GM23338 (cell line): Measurements from ENCODE around the gene UNC93A. TPM values are rescaled to one million over a fixed set of nuclear protein-coding genes. Genes with fewer than 3 reads are reported as not detected.

ENCODE experiments used
- ATAC-seq: fragments of 200-7000 bp; cut with Tn5 transposase; 3 replicates; pipeline ENCODE4 v1.9.1; 2020
- DNase-seq: peaks from one replicate; pipeline ENCODE4 v3.0.0-alpha.2; 2015; ENCODE audit warnings: low spot score
- H2AFZ ChIP-seq: fragments of 200-600 bp; sonication (generic); 2 replicates; pipeline ENCODE4 v1.8.0; 2016; ENCODE audit warnings: antibody characterized with exemption, mild to moderate bottlenecking, moderate library complexity
- H3F3A ChIP-seq: fragments of 200-600 bp; sonication (generic); replicated peaks from 2 replicates; pipeline ENCODE4 v1.8.0; 2017; ENCODE audit warnings: antibody characterized with exemption, mixed run types, low read depth
- H3K27ac ChIP-seq: fragments of 200-600 bp; sonication (generic); 2 replicates; pipeline ENCODE4 v1.6.1; 2016; ENCODE audit warnings: low read depth
- H3K27me3 ChIP-seq: fragments of 200-600 bp; sonication (generic); 2 replicates; pipeline ENCODE4 v1.8.0; 2016; ENCODE audit warnings: mild to moderate bottlenecking, mixed run types, moderate library complexity; ENCODE audit not compliant: insufficient read depth
- H3K36me3 ChIP-seq: fragments of 200-600 bp; sonication (generic); 2 replicates; pipeline ENCODE4 v1.8.0; 2016; ENCODE audit warnings: mild to moderate bottlenecking; ENCODE audit not compliant: insufficient read depth
- H3K4me1 ChIP-seq: fragments of 200-600 bp; sonication (generic); 2 replicates; pipeline ENCODE4 v1.8.0; 2016; ENCODE audit warnings: mild to moderate bottlenecking, moderate library complexity; ENCODE audit not compliant: insufficient read depth
- H3K4me2 ChIP-seq: fragments of 200-600 bp; sonication (generic); 2 replicates; pipeline ENCODE4 v1.7.1; 2017; ENCODE audit warnings: mixed run types
- H3K4me3 ChIP-seq: fragments of 200-600 bp; sonication (generic); 2 replicates; pipeline ENCODE4 v1.6.1; 2016; ENCODE audit warnings: mixed run types
- H3K79me2 ChIP-seq: fragments of 200-600 bp; sonication (generic); replicated peaks from 2 replicates; pipeline ENCODE4 v1.8.0; 2017; ENCODE audit warnings: mild to moderate bottlenecking; ENCODE audit not compliant: insufficient read depth
- H3K9me2 ChIP-seq: fragments of 200-600 bp; sonication (generic); 2 replicates; pipeline ENCODE4 v1.8.0; 2017; ENCODE audit not compliant: insufficient read depth
- H4K20me1 ChIP-seq: fragments of 200-600 bp; sonication (generic); replicated peaks from 2 replicates; pipeline ENCODE4 v1.8.0; 2017; ENCODE audit warnings: mild to moderate bottlenecking; ENCODE audit not compliant: insufficient read depth
- H3K27ac Mint-ChIP-seq: 2 replicates; pipeline ENCODE4 v1.8.0; 2020; ENCODE audit warnings: inconsistent platforms, mild to moderate bottlenecking, moderate library complexity, mixed read lengths
- H3K27me3 Mint-ChIP-seq: 3 replicates; pipeline ENCODE4 v1.8.0; 2022; ENCODE audit warnings: low read depth, mild to moderate bottlenecking, moderate library complexity, mixed read lengths, inconsistent platforms; ENCODE audit not compliant: insufficient read depth, poor library complexity
- H3K36me3 Mint-ChIP-seq: 3 replicates; pipeline ENCODE4 v1.8.0; 2021; ENCODE audit warnings: low read depth, mild to moderate bottlenecking, inconsistent platforms, moderate library complexity, mixed read lengths
- H3K4me1 Mint-ChIP-seq: 3 replicates; pipeline ENCODE4 v1.8.0; 2020; ENCODE audit warnings: mild to moderate bottlenecking, inconsistent platforms, mixed read lengths
- H3K4me3 Mint-ChIP-seq: 3 replicates; pipeline ENCODE4 v1.8.0; 2021; ENCODE audit warnings: moderate library complexity, mild to moderate bottlenecking, inconsistent platforms, mixed read lengths
- H3K9me3 Mint-ChIP-seq: 3 replicates; pipeline ENCODE4 v1.8.0; 2020; ENCODE audit warnings: moderate library complexity, mild to moderate bottlenecking, inconsistent platforms, mixed read lengths
- NANOG ChIP-seq: IDR thresholded peaks from 2 replicates; pipeline ENCODE4 v1.6.1; 2016; ENCODE audit warnings: antibody characterized with exemption, borderline replicate concordance
- POLR2AphosphoS5 ChIP-seq: IDR thresholded peaks from 2 replicates; pipeline ENCODE4 v1.6.1; 2016; ENCODE audit warnings: antibody characterized with exemption, low read depth
- STAT1 ChIP-seq: IDR thresholded peaks from one replicate; pipeline ENCODE4 v1.6.1; 2016; ENCODE audit warnings: antibody characterized with exemption; ENCODE audit not compliant: unreplicated experiment
- ZNF114 ChIP-seq: fragments of 250-450 bp; sonication (Bioruptor Pico); IDR thresholded peaks from 2 replicates; pipeline ENCODE4 v1.5.0; 2020; ENCODE audit warnings: mild to moderate bottlenecking, moderate library complexity
- polyA plus RNA-seq: library from polyadenylated mRNA; unstranded; fragments of >200 nt; fragmentation: Nextera tagmentation; extraction: Ambion mirVana; gene quantifications from 2 replicates; pipeline ENCODE4 v1.2.1, GENCODE V29; 2016
- total RNA-seq: library from RNA; depleted of rRNA; stranded (reverse); fragments of >200 nt; shearing (Covaris generic); gene quantifications from 2 replicates; pipeline ENCODE4 v1.2.3, GENCODE V29; 2014
- TF ChIP-seq, protein P1 (sequence below): fragments of 250-450 bp; sonication (Bioruptor Pico); IDR thresholded peaks from 2 replicates; pipeline ENCODE4 v1.5.0; 2020; ENCODE audit warnings: mild to moderate bottlenecking, moderate library complexity
- TF ChIP-seq, protein P2 (sequence below): IDR thresholded peaks from one replicate; pipeline ENCODE4 v1.6.1; 2018; ENCODE audit warnings: antibody characterized with exemption; ENCODE audit not compliant: unreplicated experiment

UNC93A gene
- total and polyA plus RNA-seq, 2 experiments from 2014 or later: 0.18 to 0.28 TPM

DNA sequence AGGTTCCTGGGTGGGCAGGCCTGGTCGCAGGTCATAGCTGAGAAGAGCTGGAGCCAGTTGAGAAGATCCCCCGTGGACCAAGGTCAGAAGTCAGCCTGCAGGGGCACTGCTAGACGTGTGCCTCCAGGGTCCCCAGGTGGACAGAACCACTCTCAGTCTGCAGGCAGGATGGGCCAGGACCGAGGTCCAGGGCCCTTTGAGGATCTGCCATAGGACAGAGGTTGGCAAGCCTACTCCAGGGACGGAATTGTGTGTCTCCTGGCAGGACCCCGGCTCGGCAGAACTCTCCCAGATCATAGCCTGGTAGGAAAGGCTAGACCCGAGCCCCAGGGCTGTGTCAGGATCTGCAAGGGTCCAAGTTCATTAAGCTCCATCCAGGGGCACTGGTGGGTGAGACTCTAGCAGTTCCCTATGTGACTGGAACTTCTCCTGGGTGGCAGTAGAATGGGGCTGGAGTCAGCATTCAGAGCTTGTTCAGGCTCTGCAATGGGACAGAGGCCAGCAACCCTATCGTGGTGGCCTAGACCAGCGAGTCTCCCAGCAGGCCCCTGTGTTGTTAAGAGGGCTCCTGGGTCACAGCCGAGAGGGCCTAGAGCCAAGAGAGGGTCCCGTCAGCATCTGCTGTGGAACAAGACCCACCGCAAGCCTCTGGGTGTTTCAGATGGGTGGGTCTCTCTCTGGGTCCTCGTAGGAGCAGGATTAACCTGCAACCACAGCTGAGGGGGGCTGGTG lies 51.9 kb downstream of the UNC93A start (continued):
- TF ChIP-seq, protein P1, sequence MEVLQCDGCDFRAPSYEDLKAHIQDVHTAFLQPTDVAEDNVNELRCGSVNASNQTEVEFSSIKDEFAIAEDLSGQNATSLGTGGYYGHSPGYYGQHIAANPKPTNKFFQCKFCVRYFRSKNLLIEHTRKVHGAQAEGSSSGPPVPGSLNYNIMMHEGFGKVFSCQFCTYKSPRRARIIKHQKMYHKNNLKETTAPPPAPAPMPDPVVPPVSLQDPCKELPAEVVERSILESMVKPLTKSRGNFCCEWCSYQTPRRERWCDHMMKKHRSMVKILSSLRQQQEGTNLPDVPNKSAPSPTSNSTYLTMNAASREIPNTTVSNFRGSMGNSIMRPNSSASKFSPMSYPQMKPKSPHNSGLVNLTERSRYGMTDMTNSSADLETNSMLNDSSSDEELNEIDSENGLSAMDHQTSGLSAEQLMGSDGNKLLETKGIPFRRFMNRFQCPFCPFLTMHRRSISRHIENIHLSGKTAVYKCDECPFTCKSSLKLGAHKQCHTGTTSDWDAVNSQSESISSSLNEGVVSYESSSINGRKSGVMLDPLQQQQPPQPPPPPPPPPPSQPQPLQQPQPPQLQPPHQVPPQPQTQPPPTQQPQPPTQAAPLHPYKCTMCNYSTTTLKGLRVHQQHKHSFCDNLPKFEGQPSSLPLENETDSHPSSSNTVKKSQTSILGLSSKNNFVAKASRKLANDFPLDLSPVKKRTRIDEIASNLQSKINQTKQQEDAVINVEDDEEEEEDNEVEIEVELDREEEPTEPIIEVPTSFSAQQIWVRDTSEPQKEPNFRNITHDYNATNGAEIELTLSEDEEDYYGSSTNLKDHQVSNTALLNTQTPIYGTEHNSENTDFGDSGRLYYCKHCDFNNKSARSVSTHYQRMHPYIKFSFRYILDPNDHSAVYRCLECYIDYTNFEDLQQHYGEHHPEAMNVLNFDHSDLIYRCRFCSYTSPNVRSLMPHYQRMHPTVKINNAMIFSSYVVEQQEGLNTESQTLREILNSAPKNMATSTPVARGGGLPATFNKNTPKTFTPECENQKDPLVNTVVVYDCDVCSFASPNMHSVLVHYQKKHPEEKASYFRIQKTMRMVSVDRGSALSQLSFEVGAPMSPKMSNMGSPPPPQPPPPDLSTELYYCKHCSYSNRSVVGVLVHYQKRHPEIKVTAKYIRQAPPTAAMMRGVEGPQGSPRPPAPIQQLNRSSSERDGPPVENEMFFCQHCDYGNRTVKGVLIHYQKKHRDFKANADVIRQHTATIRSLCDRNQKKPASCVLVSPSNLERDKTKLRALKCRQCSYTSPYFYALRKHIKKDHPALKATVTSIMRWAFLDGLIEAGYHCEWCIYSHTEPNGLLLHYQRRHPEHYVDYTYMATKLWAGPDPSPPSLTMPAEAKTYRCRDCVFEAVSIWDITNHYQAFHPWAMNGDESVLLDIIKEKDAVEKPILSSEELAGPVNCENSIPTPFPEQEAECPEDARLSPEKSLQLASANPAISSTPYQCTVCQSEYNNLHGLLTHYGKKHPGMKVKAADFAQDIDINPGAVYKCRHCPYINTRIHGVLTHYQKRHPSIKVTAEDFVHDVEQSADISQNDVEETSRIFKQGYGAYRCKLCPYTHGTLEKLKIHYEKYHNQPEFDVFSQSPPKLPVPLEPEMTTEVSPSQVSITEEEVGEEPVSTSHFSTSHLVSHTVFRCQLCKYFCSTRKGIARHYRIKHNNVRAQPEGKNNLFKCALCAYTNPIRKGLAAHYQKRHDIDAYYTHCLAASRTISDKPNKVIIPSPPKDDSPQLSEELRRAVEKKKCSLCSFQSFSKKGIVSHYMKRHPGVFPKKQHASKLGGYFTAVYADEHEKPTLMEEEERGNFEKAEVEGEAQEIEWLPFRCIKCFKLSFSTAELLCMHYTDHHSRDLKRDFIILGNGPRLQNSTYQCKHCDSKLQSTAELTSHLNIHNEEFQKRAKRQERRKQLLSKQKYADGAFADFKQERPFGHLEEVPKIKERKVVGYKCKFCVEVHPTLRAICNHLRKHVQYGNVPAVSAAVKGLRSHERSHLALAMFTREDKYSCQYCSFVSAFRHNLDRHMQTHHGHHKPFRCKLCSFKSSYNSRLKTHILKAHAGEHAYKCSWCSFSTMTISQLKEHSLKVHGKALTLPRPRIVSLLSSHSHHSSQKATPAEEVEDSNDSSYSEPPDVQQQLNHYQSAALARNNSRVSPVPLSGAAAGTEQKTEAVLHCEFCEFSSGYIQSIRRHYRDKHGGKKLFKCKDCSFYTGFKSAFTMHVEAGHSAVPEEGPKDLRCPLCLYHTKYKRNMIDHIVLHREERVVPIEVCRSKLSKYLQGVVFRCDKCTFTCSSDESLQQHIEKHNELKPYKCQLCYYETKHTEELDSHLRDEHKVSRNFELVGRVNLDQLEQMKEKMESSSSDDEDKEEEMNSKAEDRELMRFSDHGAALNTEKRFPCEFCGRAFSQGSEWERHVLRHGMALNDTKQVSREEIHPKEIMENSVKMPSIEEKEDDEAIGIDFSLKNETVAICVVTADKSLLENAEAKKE: no peak
- TF ChIP-seq NANOG: no peak
- TF ChIP-seq ZNF114 (CRISPR knock-in tag): no peak
- TF ChIP-seq POLR2AphosphoS5: no peak

DNA sequence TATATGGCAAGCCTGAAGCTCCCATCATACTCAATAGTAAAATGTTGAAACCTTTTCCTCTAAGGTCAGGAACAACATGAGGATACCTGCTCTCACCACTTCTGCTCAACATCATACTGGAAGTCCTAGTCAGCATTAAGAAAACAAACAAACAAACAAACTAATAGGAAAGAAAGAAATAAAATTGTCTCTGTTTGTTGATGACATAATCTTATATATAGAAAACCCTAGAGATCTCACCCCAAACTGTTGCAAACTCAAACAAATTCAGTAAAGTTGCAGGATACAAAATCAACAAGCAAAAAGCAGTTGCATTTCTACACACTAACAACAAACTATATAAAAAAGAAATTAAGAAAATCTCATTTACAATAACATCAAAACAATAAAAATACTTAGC lies 54.2 kb downstream of the UNC93A start:
- ATAC-seq (no peak), DNase-seq (no peak)
- H3K4me1 ChIP-seq: peaks cover 5% of the 10 kb centered on the region; the same call in 1 of the 2 replicates
- H3K4me2 ChIP-seq: no peak overlapping the region
- no peak overlapping the region for H3K4me3 ChIP-seq
- Mint-ChIP-seq H3K4me1 (peaks cover 12% of the 10 kb centered on the region), H3K9me3 (no peaks in the 10 kb centered on the region), H3K27ac (no peak overlapping the region), H3K36me3 (no peaks in the 10 kb centered on the region), H3K27me3 (peaks cover 13% of the 10 kb centered on the region), H3K4me3 (no peak overlapping the region)
- no peaks in the 10 kb centered on the region for H4K20me1 ChIP-seq
- H3K9me2 ChIP-seq: no peaks in the 10 kb centered on the region
- no peaks in the 10 kb centered on the region for H3K79me2 ChIP-seq
- H3K27ac ChIP-seq: no peak overlapping the region
- no peak overlapping the region for H2AFZ ChIP-seq
- H3F3A ChIP-seq: no peaks in the 10 kb centered on the region
- H3K27me3 ChIP-seq: peaks cover 19% of the 10 kb centered on the region
- H3K36me3 ChIP-seq: no peaks in the 10 kb centered on the region
- TF ChIP-seq, protein P2, sequence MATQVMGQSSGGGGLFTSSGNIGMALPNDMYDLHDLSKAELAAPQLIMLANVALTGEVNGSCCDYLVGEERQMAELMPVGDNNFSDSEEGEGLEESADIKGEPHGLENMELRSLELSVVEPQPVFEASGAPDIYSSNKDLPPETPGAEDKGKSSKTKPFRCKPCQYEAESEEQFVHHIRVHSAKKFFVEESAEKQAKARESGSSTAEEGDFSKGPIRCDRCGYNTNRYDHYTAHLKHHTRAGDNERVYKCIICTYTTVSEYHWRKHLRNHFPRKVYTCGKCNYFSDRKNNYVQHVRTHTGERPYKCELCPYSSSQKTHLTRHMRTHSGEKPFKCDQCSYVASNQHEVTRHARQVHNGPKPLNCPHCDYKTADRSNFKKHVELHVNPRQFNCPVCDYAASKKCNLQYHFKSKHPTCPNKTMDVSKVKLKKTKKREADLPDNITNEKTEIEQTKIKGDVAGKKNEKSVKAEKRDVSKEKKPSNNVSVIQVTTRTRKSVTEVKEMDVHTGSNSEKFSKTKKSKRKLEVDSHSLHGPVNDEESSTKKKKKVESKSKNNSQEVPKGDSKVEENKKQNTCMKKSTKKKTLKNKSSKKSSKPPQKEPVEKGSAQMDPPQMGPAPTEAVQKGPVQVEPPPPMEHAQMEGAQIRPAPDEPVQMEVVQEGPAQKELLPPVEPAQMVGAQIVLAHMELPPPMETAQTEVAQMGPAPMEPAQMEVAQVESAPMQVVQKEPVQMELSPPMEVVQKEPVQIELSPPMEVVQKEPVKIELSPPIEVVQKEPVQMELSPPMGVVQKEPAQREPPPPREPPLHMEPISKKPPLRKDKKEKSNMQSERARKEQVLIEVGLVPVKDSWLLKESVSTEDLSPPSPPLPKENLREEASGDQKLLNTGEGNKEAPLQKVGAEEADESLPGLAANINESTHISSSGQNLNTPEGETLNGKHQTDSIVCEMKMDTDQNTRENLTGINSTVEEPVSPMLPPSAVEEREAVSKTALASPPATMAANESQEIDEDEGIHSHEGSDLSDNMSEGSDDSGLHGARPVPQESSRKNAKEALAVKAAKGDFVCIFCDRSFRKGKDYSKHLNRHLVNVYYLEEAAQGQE: no peak
- no peak for TF ChIP-seq STAT1
